Activated CD8-positive, alpha-beta T cell treated with anti-CD3 and anti-CD28 coated beads for 36 hours (primary cell): ENCODE data around the gene RAPH1. TPM values are rescaled to one million over a fixed set of nuclear protein-coding genes. Genes with fewer than 3 reads are reported as not detected.
"Not testable (repeated sequence)": the region's sequence is repeated elsewhere in the genome, so short reads cannot be mapped to it uniquely, and the experiment has no call there.

Experiments
- ATAC-seq: fragments of 200-7000 bp; cut with Tn5 transposase; one replicate; pipeline ENCODE4 v1.10.0; 2021; ENCODE audit warnings: mild to moderate bottlenecking, moderate library complexity
- CTCF ChIA-PET: fragments of 350-600 bp; sonication (Branson Sonifier 250); formaldehyde crosslinking; loops from one replicate; lab custom pipeline; 2021; ENCODE audit warnings: antibody characterized with exemption; lab: Charles Lee
- POLR2A ChIA-PET: fragments of 350-600 bp; sonication (Branson Sonifier 250); formaldehyde crosslinking; loops from one replicate; lab custom pipeline; 2021; ENCODE audit warnings: antibody characterized with exemption; lab: Charles Lee
- DNase-seq: peaks from one replicate; pipeline ENCODE4 v3.0.0-alpha.2; 2020
- H3K27ac Mint-ChIP-seq: one replicate; pipeline ENCODE4 v1.8.0; 2021; ENCODE audit warnings: mild to moderate bottlenecking, mixed read lengths
- H3K27me3 Mint-ChIP-seq: one replicate; pipeline ENCODE4 v1.8.0; 2021; ENCODE audit warnings: mixed read lengths
- H3K36me3 Mint-ChIP-seq: one replicate; pipeline ENCODE4 v1.8.0; 2021; ENCODE audit warnings: low read depth, mixed read lengths
- H3K4me1 Mint-ChIP-seq: one replicate; pipeline ENCODE4 v1.8.0; 2021; ENCODE audit warnings: low read depth, mixed read lengths
- H3K4me3 Mint-ChIP-seq: one replicate; pipeline ENCODE4 v1.8.0; 2021; ENCODE audit warnings: mild to moderate bottlenecking, moderate library complexity, mixed read lengths
- H3K9me3 Mint-ChIP-seq: one replicate; pipeline ENCODE4 v1.8.0; 2021; ENCODE audit warnings: mixed read lengths
- intact Hi-C: fragments of 100-400 bp; cut with micrococcal nuclease; formaldehyde crosslinking; loops from one replicate; pipeline ENCODE4 v1.10.0; 2022
- total RNA-seq, 2 experiments: library from RNA; stranded (reverse); gene quantifications; one replicate each; pipeline ENCODE4 v1.2.3, GENCODE V29; 2021
- TF ChIP-seq, protein P1 (sequence below): fragments of 200-600 bp; IDR thresholded peaks from one replicate; pipeline ENCODE4 v1.8.0; 2022; ENCODE audit warnings: antibody characterized with exemption, mild to moderate bottlenecking

Gene RAPH1
- total RNA-seq, 2 experiments from 2014 or later: 1.5 to 1.9 TPM

DNA sequence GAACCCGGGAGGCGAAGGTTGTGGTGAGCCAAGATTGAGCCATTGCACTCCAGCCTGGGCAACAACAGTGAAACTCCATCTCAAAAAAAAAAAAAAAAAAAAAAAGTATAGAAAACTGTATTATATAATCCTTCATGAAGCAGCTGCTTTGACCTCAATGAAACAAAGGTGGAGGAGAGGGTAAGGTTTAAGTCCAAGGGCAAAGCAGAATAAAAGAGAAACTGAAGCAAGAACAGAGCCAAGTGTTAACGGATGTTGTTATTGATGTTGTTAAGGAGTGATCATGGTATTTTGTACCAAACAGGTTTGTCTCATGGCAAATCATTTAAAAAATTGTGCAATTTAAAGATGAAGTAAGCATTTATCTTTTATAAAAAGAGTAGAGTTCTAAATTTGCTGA is 7.4 kb downstream of the RAPH1 start:
- CTCF ChIA-PET: no interaction called here
- H3K27ac Mint-ChIP-seq: no peak overlapping the region
- peaks cover 18% of the 10 kb centered on the region for H3K27me3 Mint-ChIP-seq
- no peak overlapping the region for H3K4me3 Mint-ChIP-seq
- no peaks in the 10 kb centered on the region for H3K9me3 Mint-ChIP-seq
- intact Hi-C loops: no loop called here
- DNase-seq (no peak), ATAC-seq (no peak)
- POLR2A ChIA-PET: no interaction called here
- peaks cover under 1% of the 10 kb centered on the region for H3K4me1 Mint-ChIP-seq
- TF ChIP-seq, protein P1, sequence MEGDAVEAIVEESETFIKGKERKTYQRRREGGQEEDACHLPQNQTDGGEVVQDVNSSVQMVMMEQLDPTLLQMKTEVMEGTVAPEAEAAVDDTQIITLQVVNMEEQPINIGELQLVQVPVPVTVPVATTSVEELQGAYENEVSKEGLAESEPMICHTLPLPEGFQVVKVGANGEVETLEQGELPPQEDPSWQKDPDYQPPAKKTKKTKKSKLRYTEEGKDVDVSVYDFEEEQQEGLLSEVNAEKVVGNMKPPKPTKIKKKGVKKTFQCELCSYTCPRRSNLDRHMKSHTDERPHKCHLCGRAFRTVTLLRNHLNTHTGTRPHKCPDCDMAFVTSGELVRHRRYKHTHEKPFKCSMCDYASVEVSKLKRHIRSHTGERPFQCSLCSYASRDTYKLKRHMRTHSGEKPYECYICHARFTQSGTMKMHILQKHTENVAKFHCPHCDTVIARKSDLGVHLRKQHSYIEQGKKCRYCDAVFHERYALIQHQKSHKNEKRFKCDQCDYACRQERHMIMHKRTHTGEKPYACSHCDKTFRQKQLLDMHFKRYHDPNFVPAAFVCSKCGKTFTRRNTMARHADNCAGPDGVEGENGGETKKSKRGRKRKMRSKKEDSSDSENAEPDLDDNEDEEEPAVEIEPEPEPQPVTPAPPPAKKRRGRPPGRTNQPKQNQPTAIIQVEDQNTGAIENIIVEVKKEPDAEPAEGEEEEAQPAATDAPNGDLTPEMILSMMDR: no peak
- H3K36me3 Mint-ChIP-seq: no peaks in the 10 kb centered on the region

- H3K9me3 Mint-ChIP-seq, H3K4me1 Mint-ChIP-seq, H3K36me3 Mint-ChIP-seq, H3K27me3 Mint-ChIP-seq, POLR2A ChIA-PET, ATAC-seq, H3K27ac Mint-ChIP-seq, H3K4me3 Mint-ChIP-seq, DNase-seq, intact Hi-C loops: not testable (repeated sequence)
- CTCF ChIA-PET: interaction anchor here (1.2 kb wide), 1 partner anchor 10 kb away, joined by 4 read pairs; no protein-coding TSS in a partner anchor
Measured at GRCh38 chr2:203513268-203513667, 21.8 kb downstream of the RAPH1 start.

DNA sequence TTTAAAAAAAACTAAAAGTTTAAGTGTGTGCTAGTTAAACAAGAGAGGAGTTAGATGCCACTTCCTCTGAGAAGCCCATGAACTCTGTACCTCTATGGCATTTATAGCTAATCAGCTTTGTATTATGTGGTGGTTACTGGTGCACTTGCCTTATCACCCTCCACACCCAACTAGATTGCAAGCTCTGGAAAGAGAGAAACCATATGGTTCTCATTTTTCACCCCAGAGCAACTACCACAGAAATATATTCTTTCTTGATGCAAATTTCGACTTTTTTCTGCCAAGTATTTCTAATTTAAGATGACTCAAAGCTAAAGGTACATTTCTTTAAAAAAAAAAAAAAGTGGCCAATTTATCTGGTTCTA is 24.2 kb downstream of the RAPH1 start:
- ChIA-PET CTCF (no interaction called here), POLR2A (no interaction called here)
- H3K4me1 Mint-ChIP-seq: no peaks in the 10 kb centered on the region
- TF ChIP-seq, protein P1: no peak
- H3K27ac Mint-ChIP-seq: no peak overlapping the region
- peaks cover 4% of the 10 kb centered on the region for H3K9me3 Mint-ChIP-seq
- ATAC-seq (no peak), DNase-seq (no peak)
- no peak overlapping the region for H3K4me3 Mint-ChIP-seq
- intact Hi-C loops: no loop called here
- H3K36me3 Mint-ChIP-seq: no peaks in the 10 kb centered on the region
- H3K27me3 Mint-ChIP-seq: peaks cover 2% of the 10 kb centered on the region

GRCh38 chr2:203510256-203510940 is 24.7 kb downstream of the RAPH1 start:
- H3K36me3 Mint-ChIP-seq: no peaks in the 10 kb centered on the region
- H3K27ac Mint-ChIP-seq: no peak overlapping the region
- H3K9me3 Mint-ChIP-seq: peaks cover 4% of the 10 kb centered on the region
- ATAC-seq (no peak), DNase-seq (no peak)
- POLR2A ChIA-PET: no interaction called here
- CTCF ChIA-PET: no interaction called here
- peaks cover 2% of the 10 kb centered on the region for H3K27me3 Mint-ChIP-seq
- H3K4me1 Mint-ChIP-seq: no peaks in the 10 kb centered on the region
- H3K4me3 Mint-ChIP-seq: no peak overlapping the region
- TF ChIP-seq, protein P1: no peak
- intact Hi-C loops: no loop called here

DNA sequence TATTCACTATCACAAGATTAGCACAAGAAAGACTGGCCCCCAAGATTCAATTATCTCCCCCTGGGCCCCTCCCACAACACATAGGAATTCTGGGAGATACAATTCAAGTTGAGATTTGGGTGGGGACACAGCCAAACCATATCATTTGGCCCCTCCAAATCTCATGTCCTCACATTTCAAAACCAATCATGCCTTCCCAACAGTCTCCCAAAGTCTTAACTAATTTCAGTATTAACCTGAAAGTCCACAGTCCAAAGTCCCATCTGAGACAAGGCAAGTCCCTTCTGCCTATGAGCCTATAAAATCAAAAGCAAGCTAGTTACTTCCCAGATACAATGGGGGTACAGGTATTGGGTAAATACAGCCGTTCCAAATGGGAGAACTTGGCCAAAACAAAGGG is 31.6 kb downstream of the RAPH1 start:
- H3K4me3 Mint-ChIP-seq, intact Hi-C loops, ATAC-seq, H3K27ac Mint-ChIP-seq, H3K9me3 Mint-ChIP-seq, H3K36me3 Mint-ChIP-seq, POLR2A ChIA-PET, H3K27me3 Mint-ChIP-seq, DNase-seq: not testable (repeated sequence)
- peaks cover 11% of the 10 kb centered on the region for H3K4me1 Mint-ChIP-seq
- CTCF ChIA-PET: interaction anchor here (1.0 kb wide), 1 partner anchor 10 kb away, joined by 4 read pairs; no protein-coding TSS in a partner anchor

DNA sequence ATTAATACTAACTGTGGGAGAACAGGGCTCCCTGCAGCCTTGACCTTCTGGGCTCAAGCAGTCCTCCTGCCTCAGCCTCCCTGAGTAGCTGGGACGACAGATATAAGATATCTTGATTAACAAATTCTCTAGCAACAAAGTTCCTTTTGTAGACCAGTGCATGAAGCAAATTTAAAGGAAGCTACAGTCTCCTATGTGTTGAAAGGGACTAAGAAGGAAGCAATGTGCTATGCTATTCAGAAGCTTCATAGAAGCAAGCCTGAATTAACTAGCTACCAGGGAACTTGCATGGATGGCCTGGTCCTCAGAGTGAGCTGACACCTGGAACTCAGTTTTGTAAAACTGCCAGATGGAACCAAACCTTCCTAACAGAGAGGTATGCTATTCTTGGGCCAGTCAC is 33.2 kb downstream of the RAPH1 start:
- CTCF ChIA-PET: no interaction called here
- peaks cover 3% of the 10 kb centered on the region for H3K9me3 Mint-ChIP-seq
- H3K4me1 Mint-ChIP-seq: peaks cover 16% of the 10 kb centered on the region
- POLR2A ChIA-PET: interaction anchor here (0.7 kb wide), 2 partner anchors 34 to 330 kb away, joined by 3 read pairs; partner anchors contain the start of gene RAPH1
- no peaks in the 10 kb centered on the region for H3K27me3 Mint-ChIP-seq
- H3K27ac Mint-ChIP-seq: no peak overlapping the region
- ATAC-seq (no peak), DNase-seq (no peak)
- TF ChIP-seq, protein P1: no peak
- peaks cover 5% of the 10 kb centered on the region for H3K36me3 Mint-ChIP-seq
- intact Hi-C loops: no loop called here
- no peak overlapping the region for H3K4me3 Mint-ChIP-seq
